Mucosa of stomach (tissue), 1 donor: ENCODE measurements around the gene NLRP6.
A peak's percentile ranks its signal among the peaks of the same experiment; 100 is the strongest.
"Not testable (repeated sequence)": the region's sequence is repeated elsewhere in the genome, so short reads cannot be mapped to it uniquely, and the experiment has no call there.

Experiments
- H3K27me3 ChIP-seq: one replicate; pipeline ENCODE4 v1.7.0; 2013; ENCODE audit warnings: mild to moderate bottlenecking, low read length; ENCODE audit not compliant: control insufficient read depth, insufficient read depth
- H3K36me3 ChIP-seq: one replicate; pipeline ENCODE4 v1.7.0; 2013; ENCODE audit warnings: low read length; ENCODE audit not compliant: control insufficient read depth, insufficient read depth
- H3K4me1 ChIP-seq: one replicate; pipeline ENCODE4 v1.7.0; 2013; ENCODE audit warnings: mild to moderate bottlenecking, low read length; ENCODE audit not compliant: control insufficient read depth, insufficient read depth
- H3K4me3 ChIP-seq: one replicate; pipeline ENCODE4 v1.7.0; 2013; ENCODE audit warnings: low read length
- H3K9ac ChIP-seq: one replicate; pipeline ENCODE4 v1.7.0; 2013; ENCODE audit warnings: mild to moderate bottlenecking, low read length, moderate library complexity
- H3K9me3 ChIP-seq: one replicate; pipeline ENCODE4 v1.7.0; 2013; ENCODE audit warnings: mild to moderate bottlenecking, low read length, moderate library complexity; ENCODE audit not compliant: control insufficient read depth
- donor health status: Pancreatic carcinoma.

The NLRP6 gene

DNA sequence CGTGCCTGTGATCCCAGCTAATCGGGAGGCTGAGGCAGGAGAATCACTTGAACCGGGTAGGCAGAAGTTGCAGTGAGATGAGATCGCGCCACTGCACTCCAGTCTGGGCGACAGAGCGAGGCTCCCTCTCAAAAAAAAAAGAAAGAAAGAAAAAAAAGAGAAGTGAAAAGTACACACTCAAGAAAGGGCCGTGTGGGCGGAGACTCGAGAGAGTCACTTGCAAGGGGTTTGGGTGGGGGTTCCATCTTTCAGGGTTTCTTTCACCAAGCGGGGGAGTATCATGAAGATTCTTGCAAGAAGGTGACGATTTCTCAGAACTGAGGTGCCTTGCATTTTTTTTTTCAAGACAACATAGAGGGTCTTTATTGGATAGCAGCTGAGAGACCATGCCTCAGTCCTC lies 25.2 kb downstream of the NLRP6 start:
- no peak overlapping the region for H3K4me3 ChIP-seq
- no peaks in the 10 kb centered on the region for H3K36me3 ChIP-seq
- H3K9ac ChIP-seq: no peak overlapping the region
- H3K4me1 ChIP-seq: peaks cover 6% of the 10 kb centered on the region
- H3K9me3 ChIP-seq: no peaks in the 10 kb centered on the region
- peaks cover 17% of the 10 kb centered on the region for H3K27me3 ChIP-seq

DNA sequence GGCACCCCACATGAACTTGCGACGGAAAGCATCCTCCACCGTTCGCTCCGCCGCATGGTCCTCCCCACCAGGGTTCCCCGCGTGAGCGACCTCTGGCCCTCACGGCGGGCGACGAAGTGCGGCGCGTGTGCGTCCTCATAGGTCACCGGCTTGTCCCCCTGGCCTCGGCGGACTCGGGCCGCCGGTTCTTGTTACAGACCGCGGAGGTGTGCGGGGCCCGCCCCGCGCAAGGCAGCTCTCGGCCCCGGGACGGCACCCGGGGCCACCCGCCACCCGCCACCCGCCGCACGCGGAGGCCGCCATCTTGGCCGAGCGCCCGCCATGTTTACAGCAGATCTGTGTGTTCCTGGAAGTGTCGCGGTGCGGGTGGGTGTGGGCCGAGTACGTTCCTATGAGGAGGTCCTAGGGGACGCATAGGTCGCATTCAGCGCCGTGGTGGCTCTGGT lies 25.9 kb downstream of the NLRP6 start:
- H3K4me1 ChIP-seq: peaks cover 7% of the 10 kb centered on the region
- no peak overlapping the region for H3K4me3 ChIP-seq
- H3K27me3 ChIP-seq: peaks cover 11% of the 10 kb centered on the region
- no peaks in the 10 kb centered on the region for H3K36me3 ChIP-seq
- no peaks in the 10 kb centered on the region for H3K9me3 ChIP-seq
- H3K9ac ChIP-seq: no peak overlapping the region

DNA sequence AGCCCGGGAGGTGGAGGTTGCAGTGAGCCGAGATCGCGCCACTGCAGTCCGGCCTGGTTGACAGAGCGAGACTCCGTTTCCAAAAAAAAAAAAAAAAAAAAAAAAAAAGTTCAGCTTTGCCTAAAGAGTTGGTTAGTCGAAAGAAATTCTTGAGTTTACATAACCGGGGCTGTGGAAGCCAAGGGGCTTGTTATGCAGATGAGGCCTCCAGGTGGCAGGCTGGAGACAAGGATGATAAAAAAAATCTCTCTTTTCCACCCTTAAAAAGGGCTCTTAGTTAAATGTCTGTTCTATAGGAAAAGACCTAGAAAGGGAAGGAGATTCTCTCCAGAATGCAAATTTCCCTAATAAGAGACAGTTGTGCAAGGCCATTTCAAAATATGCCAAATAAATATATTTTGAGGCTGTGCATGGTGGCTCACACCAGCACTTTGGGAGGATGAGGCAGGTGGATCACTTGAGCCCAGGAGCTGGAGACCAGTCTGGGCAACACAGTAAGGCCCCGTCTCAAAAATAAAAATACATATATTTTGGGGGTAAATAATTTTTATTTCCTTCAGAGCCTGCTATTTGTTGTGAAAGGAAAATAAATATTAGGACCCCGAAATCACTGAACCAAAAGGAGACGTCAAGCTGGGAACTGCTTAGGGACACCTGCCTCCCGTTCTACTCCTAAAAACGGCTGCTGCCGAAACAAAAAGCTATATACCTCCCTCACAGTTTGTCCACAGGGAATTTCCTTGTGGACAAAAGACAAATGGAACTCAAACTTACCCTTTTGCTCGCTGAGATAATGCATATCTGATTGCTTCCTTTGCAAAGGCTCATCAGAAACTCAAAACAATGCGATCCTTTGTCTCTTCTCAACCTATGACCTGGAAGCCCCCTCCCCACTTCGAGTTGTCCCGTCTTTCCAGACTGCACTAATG lies 27.0 kb downstream of the NLRP6 start:
- no peak overlapping the region for H3K9ac ChIP-seq
- H3K36me3 ChIP-seq: no peaks in the 10 kb centered on the region
- H3K9me3 ChIP-seq: no peaks in the 10 kb centered on the region
- peaks cover 11% of the 10 kb centered on the region for H3K27me3 ChIP-seq
- peaks cover 9% of the 10 kb centered on the region for H3K4me1 ChIP-seq
- no peak overlapping the region for H3K4me3 ChIP-seq

DNA sequence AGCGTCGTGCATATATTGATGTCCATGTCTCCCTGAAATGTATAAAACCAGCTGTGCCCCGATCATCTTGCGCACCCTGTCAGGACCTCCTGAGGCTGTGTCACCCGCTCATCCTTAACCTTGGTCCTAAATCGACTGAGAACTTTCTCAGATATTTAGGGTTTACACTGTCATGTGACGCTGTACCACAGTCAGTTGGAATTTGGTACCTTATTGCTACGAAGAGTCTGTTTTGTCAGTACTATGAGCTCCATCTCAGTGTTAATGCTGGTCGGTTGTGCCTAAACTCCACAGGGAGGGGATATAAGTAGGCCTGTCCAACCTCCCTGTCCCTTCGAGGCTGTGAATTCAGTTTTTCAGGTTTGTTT lies 27.6 kb downstream of the NLRP6 start:
- Histone ChIP-seq H3K4me1 (peaks cover 9% of the 10 kb centered on the region), H3K27me3 (peaks cover 6% of the 10 kb centered on the region), H3K9me3 (no peaks in the 10 kb centered on the region), H3K36me3 (no peaks in the 10 kb centered on the region), H3K4me3 (no peak overlapping the region), H3K9ac (no peak overlapping the region)

DNA sequence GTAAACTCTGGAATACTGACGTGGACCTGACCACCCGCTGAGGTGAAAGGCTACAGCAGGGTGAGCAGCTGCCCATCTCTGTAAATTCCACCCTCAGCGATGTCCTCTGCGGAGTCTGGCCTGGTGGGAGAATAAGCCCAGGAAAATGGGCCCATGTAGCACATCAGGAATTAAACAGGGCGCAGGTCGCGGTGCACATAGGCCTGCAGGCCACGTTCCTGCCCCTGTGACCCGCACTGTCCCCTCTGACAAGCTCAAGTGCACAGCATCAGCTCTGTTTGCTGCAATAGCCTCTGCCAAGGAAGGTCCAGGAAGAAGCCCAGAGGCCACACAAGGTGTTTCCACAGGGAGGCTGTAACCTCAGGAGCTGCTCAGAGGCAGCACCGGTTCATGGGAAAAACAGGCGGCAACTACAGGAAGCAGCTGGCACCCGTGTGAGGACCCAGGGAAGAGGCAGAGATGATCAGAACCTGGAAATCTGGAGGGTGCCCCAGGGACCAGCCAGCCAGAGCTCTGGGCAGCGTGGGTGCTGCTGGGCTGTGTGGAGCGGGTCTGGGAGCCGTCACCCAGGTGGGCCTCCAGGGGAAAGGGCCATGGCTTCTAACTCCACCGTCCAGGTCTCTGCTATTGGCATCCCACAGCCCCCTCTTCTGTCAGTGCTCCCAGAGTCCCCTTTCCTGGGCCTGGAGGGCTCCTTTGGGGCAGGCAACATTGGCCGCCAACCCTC lies 28.6 kb downstream of the NLRP6 start:
- no peak overlapping the region for H3K9ac ChIP-seq
- peaks cover 9% of the 10 kb centered on the region for H3K4me1 ChIP-seq
- H3K27me3 ChIP-seq: peaks cover 8% of the 10 kb centered on the region
- H3K9me3 ChIP-seq: no peaks in the 10 kb centered on the region
- no peak overlapping the region for H3K4me3 ChIP-seq
- no peaks in the 10 kb centered on the region for H3K36me3 ChIP-seq

DNA sequence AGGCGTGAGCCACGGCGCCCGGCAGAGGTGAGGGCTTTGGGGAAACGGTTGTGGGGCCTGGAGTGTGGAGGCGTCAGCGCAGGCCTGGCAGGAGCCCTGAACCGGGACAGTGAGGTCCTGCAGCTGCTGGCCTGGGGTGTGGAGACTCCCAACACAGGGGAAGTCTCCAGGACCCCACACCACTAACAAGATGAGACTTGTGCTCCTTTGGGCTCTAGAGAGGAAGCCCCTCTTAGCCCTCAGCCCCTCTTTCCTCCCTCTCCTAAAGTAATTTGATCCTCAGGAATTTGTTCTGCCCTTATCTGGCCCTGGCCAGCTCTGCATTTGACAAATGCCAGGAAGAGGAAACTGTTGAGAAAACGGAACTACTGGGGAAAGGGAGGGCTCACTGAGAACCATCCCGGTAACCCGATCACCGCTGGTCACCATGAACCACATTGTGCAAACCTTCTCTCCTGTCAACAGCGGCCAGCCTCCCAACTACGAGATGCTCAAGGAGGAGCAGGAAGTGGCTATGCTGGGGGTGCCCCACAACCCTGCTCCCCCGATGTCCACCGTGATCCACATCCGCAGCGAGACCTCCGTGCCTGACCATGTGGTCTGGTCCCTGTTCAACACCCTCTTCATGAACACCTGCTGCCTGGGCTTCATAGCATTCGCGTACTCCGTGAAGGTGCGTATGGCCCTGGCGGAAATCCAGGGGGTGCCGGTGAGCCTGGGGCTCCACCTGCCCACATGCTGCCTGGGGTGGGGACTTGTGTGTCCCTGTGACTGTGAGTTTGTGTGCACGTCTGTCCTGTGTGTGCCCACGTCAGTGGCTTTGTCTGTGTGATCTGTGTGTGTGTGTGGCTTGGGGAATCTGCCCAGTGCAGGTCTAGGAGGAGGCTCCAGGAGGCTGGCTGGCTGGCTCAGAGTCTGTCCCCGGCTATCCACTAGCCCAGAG lies 29.8 kb downstream of the NLRP6 start, which contains the start of gene IFITM2:
Gene IFITM2 (plus strand): TSS at position 51 of the 943 bp plus-strand sequence. CDS start 377 bp downstream, at position 428.
- peak within 1 kb of the TSS; percentile 59 for H3K9ac ChIP-seq
- H3K4me3 ChIP-seq, H3K36me3 ChIP-seq, H3K9me3 ChIP-seq: not testable (repeated sequence)
- peaks cover 14% of the 10 kb centered on the region for H3K27me3 ChIP-seq
- H3K4me1 ChIP-seq: peaks cover 13% of the 10 kb centered on the region

DNA sequence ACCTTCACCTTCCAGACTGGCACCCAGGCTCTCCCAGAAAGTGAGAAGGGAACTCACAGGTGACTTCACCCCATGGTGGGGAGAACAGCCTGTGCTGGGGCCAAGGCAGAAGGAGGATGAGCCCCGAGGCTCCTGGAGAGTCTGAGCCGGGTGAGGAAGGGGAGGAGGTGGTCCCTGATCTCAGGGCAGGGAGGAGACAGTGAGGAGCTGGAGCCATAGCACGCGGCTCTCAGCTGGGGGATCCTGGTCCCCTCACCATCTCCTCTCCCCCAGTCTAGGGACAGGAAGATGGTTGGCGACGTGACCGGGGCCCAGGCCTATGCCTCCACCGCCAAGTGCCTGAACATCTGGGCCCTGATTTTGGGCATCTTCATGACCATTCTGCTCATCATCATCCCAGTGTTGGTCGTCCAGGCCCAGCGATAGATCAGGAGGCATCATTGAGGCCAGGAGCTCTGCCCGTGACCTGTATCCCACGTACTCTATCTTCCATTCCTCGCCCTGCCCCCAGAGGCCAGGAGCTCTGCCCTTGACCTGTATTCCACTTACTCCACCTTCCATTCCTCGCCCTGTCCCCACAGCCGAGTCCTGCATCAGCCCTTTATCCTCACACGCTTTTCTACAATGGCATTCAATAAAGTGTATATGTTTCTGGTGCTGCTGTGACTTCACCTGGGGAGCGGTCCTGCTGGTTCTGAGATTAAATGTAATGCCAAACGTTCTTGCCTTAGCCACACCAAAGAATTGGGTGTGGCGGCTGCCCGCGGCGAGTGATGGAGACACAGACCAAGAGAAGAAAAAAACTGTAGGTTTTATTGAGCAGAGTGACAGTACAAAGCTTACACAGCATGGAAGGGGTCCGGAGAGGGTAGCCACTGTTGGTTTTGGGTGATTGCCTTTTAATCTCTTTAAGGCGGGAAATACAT lies 30.8 kb downstream of the NLRP6 start:
- H3K4me1 ChIP-seq: peaks cover 13% of the 10 kb centered on the region

DNA sequence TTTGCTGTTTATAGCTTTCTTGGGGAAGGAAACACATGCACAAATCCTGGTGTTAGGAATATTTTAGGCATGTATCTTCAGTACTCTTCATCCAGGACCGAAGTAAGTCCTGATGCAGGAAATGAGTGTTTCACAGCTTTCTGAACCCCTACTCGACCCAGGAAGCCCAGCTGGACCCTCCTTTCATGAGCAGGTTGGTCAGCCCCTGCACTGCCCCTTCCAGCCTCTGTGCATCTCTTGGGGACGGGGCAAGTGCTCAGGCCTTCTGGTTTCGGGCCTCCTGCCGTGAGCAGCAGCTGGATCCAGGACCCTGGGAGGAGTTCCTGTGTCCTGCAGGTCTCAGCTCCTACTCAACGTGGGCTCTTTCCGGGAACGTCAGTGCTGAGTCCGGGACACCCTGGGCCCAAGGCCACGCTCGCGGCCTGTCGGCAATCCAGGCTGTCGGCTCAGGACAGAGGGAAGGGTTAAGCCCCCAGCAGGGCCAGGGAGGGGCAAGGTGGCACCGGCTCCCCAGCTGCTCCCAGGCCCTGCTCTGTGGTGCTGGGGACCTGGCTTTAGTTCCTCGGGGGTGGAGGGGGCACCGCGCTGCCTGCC lies 31.9 kb downstream of the NLRP6 start:
- Histone ChIP-seq H3K9ac (peak overlapping the region; percentile 24), H3K4me1 (peaks cover 14% of the 10 kb centered on the region), H3K27me3 (peaks cover 22% of the 10 kb centered on the region)
- H3K9me3 ChIP-seq, H3K36me3 ChIP-seq, H3K4me3 ChIP-seq: not testable (repeated sequence)

More for the DNA sequence above, 30.8 kb downstream of the NLRP6 start:
- Histone ChIP-seq H3K9ac (peak overlapping the region; percentile 28), H3K27me3 (peaks cover 17% of the 10 kb centered on the region)
- not testable (repeated sequence) for H3K36me3 ChIP-seq, H3K4me3 ChIP-seq, H3K9me3 ChIP-seq

DNA sequence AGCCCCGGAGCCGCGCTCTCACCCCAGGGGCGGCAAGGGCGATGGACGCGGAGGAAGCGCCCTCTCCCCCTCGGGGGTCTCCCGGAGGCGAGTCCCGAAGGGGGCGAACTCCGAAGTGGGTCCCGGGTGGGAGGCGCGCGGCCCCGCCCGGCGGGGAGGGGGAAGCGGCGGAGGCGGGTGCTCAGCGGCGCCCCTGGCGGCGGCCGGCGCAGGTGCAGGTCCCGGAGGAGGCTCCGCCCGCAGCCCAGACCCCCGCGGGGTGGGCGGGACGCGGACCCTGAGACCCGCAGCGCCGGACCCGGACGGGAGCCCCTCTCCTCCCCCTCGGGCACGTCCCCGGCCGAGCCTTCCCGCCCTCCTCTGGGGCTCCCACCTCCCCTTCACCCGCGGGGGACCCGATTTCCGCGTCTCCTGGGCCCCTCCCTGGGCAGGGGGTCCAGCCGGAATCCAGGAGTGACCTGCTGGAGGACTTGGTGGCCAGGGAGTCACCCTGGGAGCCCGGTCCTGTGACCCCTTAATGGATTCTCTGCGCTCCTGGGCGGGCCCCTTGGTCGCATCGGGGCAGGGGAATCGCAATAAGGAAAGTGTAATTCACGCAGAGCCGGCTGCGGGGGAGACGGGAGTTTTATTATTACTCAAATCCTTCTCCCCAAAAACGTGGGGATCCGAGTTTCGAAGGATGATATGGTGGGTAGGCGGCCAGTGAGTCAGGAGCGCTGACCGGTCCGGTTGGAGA lies 33.0 kb downstream of the NLRP6 start:
- H3K27me3 ChIP-seq: peaks cover 33% of the 10 kb centered on the region
- not testable (repeated sequence) for H3K4me3 ChIP-seq, H3K9ac ChIP-seq, H3K36me3 ChIP-seq, H3K9me3 ChIP-seq
- peaks cover 17% of the 10 kb centered on the region for H3K4me1 ChIP-seq

DNA sequence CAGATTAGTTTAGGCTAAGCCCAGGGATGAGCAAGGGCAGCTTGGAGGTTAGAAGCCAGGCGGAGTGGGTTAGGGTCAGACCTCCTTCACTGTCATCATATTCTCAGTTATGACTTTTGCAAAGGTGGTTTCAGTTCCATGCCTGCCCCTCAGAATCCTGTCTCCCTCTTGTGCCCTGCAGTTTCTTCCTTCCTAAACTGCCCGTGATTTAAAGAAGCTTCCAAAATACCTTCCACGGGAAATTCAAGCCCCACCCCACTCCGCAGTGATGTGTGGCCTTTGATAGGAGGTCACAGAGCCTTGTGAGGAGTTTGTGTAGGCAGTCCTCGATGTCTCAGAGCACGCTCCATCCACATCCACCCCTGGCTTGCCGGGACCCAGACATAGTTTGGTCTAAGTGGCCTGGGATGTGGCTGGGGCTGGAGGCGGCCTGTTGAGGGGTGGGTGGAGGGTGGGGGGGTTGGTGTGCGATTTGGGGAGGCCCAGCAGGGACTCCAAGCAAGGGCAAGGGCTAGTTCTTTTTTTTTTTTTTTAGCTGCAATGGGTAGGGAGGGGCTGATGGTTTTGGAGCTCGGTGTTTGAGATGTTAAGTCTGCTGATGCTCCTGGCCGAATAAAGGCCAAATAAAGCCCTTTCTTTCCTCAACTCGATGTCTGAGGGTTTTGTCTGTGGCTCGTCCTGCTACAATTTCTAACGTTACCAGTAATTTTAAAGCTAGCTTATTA lies 34.0 kb downstream of the NLRP6 start:
- no peak overlapping the region for H3K4me3 ChIP-seq
- H3K9ac ChIP-seq: no peak overlapping the region
- H3K36me3 ChIP-seq: no peaks in the 10 kb centered on the region
- no peaks in the 10 kb centered on the region for H3K9me3 ChIP-seq
- peaks cover 12% of the 10 kb centered on the region for H3K4me1 ChIP-seq
- H3K27me3 ChIP-seq: peaks cover 44% of the 10 kb centered on the region
